H54 (cell line): Measurements from ENCODE around the gene RHBDF1.

Source experiments
- DNase-seq: peaks from one replicate; pipeline ENCODE4 v3.0.0; 2011; ENCODE audit warnings: low spot score, mixed read lengths; ENCODE audit not compliant: insufficient read length
- FAIRE-seq: peaks from 3 replicates; lab custom pipeline; 2011; peaks lifted over from hg19 to GRCh38; lab: Jason Lieb, UNC
- POLR2A ChIP-seq: IDR thresholded peaks from 2 replicates; pipeline ENCODE4 v1.6.1; 2011; ENCODE audit warnings: low read depth, mild to moderate bottlenecking, low read length

The RHBDF1 gene

DNA sequence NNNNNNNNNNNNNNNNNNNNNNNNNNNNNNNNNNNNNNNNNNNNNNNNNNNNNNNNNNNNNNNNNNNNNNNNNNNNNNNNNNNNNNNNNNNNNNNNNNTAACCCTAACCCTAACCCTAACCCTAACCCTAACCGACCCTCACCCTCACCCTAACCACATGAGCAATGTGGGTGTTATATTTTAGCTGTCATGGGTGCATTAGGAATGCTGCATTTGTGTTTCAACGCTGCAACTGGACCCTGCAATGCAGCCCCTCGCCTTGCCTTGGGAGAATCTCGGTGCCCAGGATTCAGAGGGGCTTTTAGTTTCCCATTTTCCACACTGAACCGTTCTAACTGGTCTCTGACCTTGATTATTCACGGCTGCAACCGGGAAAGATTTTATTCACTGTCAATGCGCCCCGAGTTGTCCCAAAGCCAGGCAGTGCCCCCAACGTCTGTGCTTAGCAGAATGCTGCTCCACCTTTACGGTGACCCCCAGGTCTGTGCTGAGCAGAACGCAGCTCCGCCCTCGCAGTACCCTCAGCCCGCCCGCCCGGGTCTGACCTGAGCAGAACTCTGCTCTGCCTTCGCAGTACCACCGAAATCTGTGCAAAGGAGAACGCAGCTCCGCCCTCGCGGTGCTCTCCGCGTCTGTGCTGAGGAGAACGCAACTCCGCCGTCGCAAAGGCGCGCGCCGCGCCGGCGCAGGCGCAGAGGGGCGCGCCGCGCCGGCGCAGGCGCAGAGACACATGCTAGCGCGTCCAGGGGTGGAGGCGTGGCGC, 62.3 kb downstream of the RHBDF1 start:
- no peak for TF ChIP-seq POLR2A
- FAIRE-seq (no peak), DNase-seq (no peak)
